HG03175 (cell line): Measurements from ENCODE around the gene PRAMEF1.
"Not testable (repeated sequence)": the region's sequence is repeated elsewhere in the genome, so short reads cannot be mapped to it uniquely, and the experiment has no call there.

ENCODE experiments used
- ATAC-seq: cut with Tn5 transposase; IDR thresholded peaks from one replicate; pipeline ENCODE4 v1.9.1; 2021; ENCODE audit warnings: mild to moderate bottlenecking, moderate library complexity; ENCODE audit not compliant: unreplicated experiment

PRAMEF1 gene

GRCh38 chr1:12791097-12791496, at the start of gene PRAMEF1:
Gene PRAMEF1, plus strand, starts transcription at chr1:12791397. Its CDS starts 1,831 bp downstream, at chr1:12793228.
- not testable (repeated sequence) for ATAC-seq

- ATAC-seq = no peak
These were observed 49.3 kb upstream of the PRAMEF1 start for GRCh38 chr1:12741946-12742345.

- ATAC-seq = no peak
These were observed 45.8 kb upstream of the PRAMEF1 start for GRCh38 chr1:12745126-12745991.

GRCh38 chr1:12745992-12746323, 45.2 kb upstream of the PRAMEF1 start, which contains the start of gene CFAP107:
Gene CFAP107, plus strand, starts transcription at chr1:12746200. Its CDS starts 231 bp downstream, at chr1:12746431.
- ATAC-seq = no peak

- ATAC-seq = no peak
These were observed 42.3 kb upstream of the PRAMEF1 start for GRCh38 chr1:12748778-12749355.

GRCh38 chr1:12754738-12755137, 36.5 kb upstream of the PRAMEF1 start:
- no peak for ATAC-seq

GRCh38 chr1:12756273-12756672, 34.9 kb upstream of the PRAMEF1 start:
- ATAC-seq = no peak

- no peak for ATAC-seq
These were observed 34.3 kb upstream of the PRAMEF1 start for GRCh38 chr1:12756768-12757413.

- no peak for ATAC-seq
These were observed 33.4 kb upstream of the PRAMEF1 start for GRCh38 chr1:12757836-12758235.

GRCh38 chr1:12760256-12760795, 30.9 kb upstream of the PRAMEF1 start:
- no peak for ATAC-seq

GRCh38 chr1:12761781-12762180, 29.4 kb upstream of the PRAMEF1 start:
- no peak for ATAC-seq

- ATAC-seq = no peak
These were observed 28.4 kb upstream of the PRAMEF1 start for GRCh38 chr1:12762766-12763165.

- ATAC-seq = no peak
These were observed 27.7 kb upstream of the PRAMEF1 start for GRCh38 chr1:12763479-12763878.

- no peak for ATAC-seq
These were observed 27.2 kb upstream of the PRAMEF1 start for GRCh38 chr1:12764016-12764415.

- no peak for ATAC-seq
These were observed 22.2 kb upstream of the PRAMEF1 start for GRCh38 chr1:12769031-12769430.

GRCh38 chr1:12769976-12770505, 21.2 kb upstream of the PRAMEF1 start:
- no peak for ATAC-seq

- no peak for ATAC-seq
These were observed 20.6 kb upstream of the PRAMEF1 start for GRCh38 chr1:12770620-12771019.

GRCh38 chr1:12771186-12771585, 20.0 kb upstream of the PRAMEF1 start:
- ATAC-seq = no peak

GRCh38 chr1:12772520-12772919, 18.7 kb upstream of the PRAMEF1 start:
- ATAC-seq = no peak

GRCh38 chr1:12773438-12773837, 17.8 kb upstream of the PRAMEF1 start, which contains the start of gene PRAMEF12:
Gene PRAMEF12, plus strand, starts transcription at chr1:12773738. Its CDS starts 1,130 bp downstream, at chr1:12774868.
- ATAC-seq = no peak

- ATAC-seq = no peak
These were observed 16.3 kb upstream of the PRAMEF1 start for GRCh38 chr1:12774801-12775345.
